HG02588 (cell line): ENCODE results near the gene PLEKHA7.
A peak's percentile ranks its signal among the peaks of the same experiment; 100 is the strongest.

Source experiments
- ATAC-seq: cut with Tn5 transposase; IDR thresholded peaks from one replicate; pipeline ENCODE4 v1.9.1; 2021; ENCODE audit warnings: mild to moderate bottlenecking, moderate library complexity; ENCODE audit not compliant: unreplicated experiment

Gene PLEKHA7

DNA sequence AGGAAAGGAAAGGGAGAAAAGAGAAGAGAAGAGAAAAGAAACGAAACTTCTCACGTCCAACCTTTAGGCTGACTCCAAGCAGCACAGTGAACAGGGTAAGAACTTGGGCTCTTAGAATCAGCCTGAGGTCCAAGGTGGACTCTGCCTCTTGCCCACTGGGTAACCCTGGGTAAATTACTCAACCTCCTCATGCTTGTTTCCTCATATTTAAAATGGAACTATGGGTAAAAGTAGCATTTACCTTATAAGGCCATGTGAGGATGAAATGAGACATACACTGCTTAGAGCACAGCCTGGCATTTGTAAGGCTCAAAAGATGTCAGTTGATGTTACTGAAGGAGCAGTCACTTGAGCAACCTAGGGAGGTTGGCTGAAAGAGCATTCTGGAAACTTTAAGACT is 167.9 kb downstream of the PLEKHA7 start:
- no peak for ATAC-seq

DNA sequence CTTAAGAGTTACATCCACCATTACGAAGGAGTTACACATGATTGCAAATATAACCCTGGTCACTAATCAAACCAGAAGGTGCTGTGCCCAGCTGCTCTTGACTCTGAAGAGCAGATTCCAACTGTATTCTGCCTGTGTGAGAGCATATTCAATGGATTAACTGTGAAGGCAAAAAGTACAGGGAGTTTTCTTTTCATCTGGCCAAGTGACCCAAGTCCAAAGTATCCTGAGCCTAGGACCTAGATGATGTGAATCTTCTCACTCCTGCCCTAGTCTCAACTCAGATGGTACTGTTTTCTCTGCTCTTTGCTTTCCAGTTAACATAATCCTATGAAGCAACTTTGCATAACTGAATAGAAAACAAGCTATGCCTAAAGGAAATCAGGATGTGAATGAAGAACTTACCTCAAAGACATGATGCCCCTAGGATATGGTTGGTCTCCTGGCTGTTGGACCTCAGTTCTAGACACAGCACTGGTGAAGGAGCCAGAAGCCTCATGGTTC is 169.9 kb downstream of the PLEKHA7 start:
- ATAC-seq = no peak

DNA sequence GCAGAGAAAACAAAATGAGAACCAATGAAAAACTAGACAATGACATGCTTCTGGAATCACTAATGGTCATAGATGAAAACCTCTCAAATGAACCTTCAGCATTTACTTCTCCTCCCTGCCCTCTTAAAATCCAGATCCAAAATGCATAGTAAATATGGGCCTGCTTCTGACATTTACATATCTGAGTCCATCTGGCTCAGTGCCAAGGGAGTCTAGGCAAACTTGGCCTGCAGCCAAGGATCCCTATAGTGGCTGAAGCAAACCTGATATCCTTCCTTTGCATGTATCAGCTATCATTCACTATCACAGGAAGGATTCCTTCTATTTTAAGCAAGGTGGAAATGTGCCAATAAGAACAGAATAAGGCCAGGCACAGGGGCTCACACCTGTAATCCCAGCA is 170.9 kb downstream of the PLEKHA7 start:
- ATAC-seq = no peak

DNA sequence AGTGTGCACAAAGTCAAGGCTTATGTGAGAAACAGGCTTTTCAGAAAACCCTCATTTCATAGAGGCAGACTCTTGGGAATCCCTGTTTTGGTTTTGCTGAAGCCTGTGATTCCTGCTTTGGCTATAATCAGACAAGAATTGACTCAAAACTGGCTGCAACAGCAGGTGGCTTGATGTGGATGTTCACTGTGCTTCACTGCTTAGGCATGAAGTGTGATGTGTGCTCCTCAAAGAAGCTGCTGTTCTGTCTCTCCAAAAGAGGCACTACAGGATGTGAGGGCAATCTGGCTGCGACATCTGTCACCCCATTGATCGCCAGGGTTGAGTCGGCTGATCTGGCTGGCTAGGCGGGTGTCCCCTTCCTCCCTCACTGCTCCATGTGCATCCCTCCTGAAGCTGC is 172.2 kb downstream of the PLEKHA7 start:
- peak; percentile 78 for ATAC-seq

DNA sequence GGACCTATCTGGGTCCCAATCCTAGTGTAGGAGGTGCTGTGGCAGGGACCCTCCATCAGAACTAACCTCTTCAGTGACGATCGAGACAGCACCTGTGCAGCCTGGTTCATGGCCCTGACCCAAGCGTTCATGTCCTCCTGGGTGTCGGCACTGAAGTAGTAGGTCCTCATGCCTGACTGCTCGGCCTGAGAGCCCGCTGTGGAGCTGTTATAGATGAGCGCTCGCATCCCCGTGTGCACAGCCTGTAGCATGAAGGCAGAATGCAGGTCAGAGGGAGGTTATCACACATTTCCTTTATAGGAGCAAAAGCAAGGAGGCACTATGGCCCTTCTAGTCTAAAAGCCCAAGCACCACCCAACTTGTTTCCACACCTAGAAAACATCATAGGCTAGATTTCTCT is 172.7 kb downstream of the PLEKHA7 start:
- peak; percentile 18 for ATAC-seq

DNA sequence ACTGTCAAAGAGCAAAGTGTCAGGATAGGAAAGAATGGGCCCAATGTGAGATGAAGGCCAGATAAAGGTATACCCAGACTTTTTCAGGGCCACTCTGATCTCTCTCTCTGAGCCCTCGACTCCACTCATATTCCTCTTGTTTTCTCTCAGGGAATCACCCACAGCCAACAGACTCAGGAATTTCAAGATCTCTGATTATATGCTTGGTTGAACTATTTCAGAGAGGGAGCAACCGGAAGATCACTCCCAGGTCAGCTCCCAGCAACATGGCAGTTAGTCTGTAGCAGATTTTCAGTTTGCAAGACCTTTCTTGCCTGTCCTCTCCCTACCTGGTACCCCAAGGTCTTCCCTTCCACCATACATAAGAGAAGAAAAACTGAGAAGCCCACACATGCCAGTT is 173.3 kb downstream of the PLEKHA7 start:
- no peak for ATAC-seq

DNA sequence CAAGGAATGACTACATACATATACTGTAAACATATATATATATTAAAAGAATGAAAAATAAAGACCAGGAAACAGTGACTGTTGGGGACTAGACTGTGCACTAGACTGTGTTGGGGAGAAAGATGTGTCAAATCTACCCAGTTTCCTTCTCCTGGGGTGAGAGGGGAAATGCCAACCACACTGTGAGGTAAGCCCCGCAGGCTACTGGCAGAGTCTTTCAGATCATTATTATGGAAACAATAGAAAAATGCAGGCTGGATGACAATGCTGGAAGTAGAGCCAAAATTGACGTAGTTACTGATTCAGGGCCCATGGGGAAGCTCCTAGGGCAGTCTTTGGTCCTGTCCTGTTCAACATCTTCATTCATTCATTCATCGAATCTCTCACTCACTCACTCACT is 174.4 kb downstream of the PLEKHA7 start:
- no peak for ATAC-seq

DNA sequence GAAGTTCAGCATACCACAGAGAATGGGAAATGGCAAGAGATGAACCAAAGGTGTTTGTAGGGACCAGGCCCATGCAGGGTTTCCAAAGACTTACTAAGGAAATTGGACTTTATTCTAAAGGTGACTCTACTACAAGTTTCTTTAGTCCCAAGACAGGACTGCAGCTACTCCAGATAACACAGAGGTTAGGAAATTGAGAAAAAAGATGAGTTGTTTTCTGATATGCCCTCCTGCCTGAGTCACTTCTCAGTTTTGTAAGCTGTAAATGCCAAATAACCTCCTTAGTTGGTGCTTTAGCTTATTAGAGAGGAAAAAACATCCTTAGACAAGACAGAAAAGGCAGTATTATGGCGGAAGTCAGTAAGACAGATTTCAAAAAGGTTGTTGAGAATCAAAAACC is 179.8 kb downstream of the PLEKHA7 start:
- ATAC-seq = no peak

DNA sequence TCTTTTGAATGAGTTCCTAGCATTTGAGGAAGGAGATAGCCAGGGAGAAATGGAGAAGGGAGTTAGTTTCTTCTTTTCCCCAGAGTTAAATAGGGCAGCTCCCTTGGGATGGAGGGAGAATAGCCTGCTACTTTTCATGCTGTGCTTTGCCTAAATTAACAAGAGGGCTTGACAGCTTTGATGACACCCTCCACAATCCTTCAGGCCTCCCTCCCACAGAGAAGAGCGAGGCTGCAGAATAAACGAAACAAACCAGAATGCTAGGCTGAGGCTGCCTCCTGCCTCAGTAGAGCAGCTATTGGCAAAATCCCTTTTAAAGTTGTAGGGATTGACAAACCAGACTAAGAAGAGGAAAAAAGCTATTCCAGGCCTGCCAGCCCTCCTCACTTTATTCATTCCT is 181.2 kb downstream of the PLEKHA7 start:
- ATAC-seq = no peak

DNA sequence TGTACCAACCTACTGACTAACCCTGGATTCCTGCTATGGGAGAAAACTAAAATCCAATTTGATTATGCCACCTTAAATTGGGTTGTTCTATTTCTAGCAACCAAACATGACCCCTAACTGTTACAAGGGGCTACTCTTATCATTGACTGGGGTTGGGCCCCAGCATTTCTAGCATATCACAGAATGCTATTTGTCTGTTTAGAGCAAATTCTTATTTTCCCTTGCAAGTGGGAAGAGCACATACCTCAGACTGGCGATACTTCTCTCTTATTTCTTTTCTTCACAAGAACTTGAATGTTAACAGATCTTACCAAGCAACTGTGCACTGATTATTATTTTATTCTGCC is 182.0 kb downstream of the PLEKHA7 start:
- no peak for ATAC-seq

DNA sequence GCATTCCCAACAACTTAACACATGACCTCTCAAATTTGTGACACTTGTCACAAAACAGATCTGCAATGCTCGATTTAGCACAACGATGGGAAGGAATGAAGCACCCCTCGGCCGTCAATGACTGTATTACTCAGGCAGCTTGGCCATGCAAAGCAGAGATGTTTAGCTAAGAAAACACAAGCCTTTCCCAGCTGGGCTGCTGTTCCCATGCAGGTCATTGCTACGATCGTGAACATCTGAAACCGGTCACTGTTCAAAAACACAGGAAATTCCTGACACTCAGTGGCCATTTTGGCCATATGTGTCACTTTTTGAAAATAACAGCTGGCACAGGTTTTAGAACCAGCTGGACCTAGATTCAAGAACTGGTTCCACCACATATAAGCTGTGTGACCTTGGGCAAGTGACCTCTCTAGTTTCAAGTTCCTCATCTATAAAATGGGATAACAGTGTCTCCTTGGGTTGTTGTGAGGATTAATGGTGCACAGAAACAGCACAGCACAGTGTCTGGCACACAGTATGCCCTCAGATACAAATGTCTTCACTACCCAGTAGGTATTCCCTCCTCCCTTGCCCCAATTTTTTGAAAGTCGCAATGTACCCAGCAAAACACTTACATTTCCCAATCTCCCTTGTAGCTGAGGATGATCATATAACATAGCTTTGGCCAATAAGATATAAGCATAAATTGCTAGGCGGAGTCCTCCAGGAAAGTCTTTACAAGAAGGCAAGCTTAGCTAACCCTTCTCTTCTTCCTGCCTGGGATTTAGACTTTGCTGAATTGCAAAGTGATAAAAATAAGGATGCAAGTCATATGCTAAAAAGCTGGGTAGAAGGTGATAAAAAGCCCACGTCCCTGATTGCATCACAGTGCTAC is 182.7 kb downstream of the PLEKHA7 start:
- ATAC-seq = no peak

DNA sequence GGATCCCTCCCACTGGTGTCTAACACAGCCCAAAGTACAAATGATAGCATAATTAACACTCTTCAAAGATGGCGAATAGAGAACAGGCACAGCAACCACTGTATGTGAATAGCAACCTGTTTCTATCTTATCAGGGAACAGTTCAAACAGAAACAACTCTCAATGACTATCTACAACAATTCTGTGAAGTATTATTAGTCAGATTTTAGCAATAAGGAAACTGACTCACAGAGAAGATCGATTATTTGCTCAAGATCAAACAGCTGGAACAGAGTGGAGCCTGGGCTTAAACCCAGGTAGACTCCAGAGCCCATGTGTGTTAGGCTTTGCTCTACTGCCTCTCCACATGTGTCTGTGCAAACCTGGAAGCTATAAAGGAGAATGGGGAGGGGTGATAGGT is 187.1 kb downstream of the PLEKHA7 start:
- no peak for ATAC-seq

DNA sequence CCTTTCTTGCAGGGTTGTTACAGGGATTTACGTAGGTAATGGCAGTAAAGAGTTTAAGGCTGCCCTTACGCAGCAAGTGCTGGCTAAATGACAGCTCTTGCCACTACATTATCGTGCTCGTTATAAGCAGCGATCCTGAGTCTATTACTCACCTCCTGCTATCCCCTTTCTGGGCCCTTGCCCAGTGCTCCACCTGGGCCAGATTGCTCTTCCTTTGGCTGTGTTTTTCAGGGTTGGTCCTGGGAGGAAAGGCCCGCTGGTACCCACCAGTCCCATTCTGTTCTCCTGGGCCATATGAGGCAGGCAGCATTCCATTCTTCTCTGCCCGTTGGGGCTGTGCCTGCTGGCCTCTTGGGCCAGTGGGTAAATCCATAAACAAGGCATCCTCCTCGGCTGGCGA is 188.2 kb downstream of the PLEKHA7 start:
- no peak for ATAC-seq

DNA sequence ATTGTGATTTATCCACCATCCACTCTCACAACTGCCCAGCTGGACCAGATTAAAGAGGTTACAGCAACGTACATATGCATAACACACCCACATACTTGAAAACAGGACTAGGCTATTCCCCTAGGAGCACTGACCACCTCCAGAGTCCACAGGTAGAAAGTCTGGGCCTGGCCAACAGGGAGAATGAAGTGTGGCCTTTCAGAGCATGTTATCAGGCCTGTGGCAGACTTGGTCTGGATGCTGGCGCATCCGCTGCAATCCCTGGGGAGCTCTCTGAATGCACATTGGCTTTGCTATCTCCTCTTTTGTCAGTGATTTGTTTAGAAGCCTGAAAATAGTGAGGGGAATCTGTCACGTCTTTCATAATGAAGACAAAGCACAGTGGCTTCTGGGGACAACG is 189.1 kb downstream of the PLEKHA7 start:
- ATAC-seq = no peak

DNA sequence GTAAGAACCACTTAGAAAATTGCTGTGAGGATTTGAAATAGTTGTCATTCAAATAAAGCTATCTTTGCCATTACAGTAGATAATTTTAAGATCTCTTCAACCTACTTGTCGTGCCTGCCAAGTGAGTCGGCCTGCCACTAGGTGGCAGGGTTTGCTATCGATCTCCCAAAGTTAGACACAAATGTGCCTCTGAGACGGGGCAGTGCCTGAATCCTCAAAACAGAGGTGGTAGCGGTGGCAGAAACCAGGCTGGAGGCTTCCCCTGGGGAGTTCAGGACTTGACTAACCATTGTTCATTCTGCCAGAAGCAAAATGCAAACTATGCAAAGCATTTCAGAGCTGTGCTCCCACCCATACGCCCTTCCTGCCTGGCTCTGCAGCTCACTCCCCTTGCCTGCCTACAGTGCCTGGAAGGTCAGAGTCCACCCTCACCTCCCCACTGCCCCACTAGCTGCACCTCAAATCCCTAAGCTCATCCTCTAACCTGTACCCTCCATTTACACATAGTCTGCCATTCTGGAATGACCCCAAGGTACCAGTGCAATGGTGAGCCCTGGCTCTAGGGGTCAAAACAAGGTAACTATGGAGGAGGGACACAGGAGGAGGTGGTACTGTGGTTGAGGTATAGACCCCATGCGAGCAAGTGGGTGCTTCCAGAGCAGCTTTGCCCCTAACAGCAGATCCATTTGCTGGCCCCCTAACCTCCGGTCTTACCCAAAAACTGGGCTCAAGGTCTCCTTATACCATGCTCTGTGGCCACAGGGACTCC is 193.7 kb downstream of the PLEKHA7 start:
- peak; percentile 89 for ATAC-seq

DNA sequence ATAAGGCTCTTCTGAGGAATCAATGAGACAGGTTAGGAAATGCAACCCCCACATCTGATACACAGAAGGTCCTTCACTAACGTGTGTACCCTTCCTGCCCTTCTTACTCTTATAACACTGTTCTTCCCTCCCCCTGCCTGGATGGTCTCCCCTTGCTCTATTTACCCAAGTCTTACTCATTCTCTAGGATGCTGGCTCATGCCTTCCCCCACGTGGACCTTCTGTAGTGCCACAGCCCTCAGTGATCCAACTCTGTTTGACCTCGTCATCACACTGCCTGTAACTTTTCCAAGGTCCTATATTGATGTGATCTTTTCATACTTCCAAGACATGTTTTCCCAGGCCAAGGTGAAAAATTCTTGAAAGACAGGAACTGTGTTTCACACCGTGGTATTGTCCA is 195.9 kb downstream of the PLEKHA7 start:
- no peak for ATAC-seq

DNA sequence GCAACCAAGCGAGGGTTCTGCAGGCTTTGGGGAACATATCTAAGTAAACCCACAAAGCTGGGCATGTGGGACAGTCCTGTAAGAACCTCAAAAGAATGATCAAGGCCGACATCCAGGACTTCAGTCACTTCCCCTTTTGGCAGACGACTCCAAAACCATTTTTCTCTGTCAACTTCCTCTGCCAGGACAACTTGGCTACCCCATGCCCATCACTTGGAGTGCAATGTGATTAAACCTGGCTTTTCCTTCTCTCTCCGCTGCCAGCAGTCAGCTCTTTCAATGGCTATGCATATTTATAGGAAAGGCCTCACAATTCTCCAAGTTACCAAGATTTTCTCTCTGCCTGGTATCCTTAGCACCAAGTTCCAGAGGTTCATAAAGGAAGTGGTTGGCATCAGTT is 196.9 kb downstream of the PLEKHA7 start:
- no peak for ATAC-seq

DNA sequence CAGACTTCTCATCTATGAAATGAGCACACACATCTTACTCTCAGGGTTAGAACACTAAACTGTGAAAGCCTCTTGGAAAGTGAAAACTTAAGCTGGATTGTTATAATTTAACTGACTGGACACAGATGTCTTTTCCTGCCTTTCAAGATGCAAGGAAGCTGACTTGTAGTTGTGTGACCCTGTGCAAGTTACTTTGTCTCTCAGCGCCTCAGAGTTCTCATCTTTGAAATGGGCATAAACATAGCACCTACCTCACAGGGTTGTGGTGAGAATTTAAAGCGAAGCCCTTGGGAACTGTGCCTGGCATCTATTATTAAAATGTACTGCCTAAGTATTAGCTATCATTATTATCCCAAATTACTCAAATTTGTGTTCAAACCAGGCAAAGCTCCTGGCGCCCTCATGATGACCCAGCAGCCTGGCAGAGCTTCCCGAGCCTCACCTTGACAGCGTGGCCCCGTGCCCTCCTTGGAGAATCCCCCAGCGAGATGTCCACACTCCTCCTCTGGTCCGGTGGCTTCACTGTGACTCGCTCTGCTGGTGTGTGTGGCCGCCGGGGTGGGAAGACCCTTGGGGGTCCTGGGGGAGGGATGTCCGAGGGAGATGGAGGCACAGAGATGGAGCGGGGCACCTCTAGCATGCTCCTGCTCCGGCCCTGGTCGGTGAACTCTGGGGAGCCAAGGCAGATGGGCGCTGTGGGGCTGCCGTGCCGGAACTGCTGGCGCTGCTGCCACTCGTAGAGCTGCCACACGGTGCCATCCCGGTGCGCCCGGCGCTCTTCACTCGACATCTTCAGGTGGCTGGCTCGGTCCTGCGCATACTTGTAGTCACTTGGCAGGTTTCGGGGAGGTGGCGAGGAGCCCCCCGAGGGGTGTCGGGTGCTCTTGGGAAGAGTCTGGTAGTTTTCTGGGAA is 197.6 kb downstream of the PLEKHA7 start:
- no peak for ATAC-seq

DNA sequence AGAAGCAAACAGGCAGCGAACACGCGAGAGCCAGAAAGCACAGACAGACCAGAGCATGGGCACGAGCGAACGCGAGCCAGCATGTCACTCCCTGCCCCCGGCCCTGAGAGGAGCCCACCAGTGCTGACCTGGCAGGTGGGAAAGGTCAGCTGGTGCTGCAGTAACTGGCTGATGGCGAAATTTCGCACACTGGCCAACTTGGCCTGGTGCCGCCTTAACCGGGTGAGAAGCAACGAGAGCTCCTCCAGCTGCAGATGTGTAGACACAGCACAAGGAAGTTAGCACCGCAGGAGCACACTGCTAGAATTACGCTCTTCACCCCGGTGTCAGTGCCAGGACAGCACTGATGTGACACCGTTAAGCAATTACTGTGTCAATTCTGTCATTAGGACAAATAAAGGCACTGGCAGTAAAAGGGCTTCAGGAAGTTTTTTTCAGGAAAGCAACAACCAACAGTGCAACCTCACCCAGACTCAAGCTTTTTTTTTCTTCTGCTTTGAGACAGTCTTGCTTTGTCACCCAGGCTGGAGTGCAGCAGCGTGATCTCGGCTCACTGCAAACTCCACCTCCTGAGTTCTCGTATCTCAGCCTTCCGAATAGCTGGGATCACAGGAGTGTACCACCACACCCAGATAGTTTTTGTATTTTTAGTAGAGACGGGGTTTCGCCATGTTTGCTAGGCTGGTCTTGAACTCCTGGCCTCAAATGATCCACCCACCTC is 199.0 kb downstream of the PLEKHA7 start:
- ATAC-seq = no peak

DNA sequence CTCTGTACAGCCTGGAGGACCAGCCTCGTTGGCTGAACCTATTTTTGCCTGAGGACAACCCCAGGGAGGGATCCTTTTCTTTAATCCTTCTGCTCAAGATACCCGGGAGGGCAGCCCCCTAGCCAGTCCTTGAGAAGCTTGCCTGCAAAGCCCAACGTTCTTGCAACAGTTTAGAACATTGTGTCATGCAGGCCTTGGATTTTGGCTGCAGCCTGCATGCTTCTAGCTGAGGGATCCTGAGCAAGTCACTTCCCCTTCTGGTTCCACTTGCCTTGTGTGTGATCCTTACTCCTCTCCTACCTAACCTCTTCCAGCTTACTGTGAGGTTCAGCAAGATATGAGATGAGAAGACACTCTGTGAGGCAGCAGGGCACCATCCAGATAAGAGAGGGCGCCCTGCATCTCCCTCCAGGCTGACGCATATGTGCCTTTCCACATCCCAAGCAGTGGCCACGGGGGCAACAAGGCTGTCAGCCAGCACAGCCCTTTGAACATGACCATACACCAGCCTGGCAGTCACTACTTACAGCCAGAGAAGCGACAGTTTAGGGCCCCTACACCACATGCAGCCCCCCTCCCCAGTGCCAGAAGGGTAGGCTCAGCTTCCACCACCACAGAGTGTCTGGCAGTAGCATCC is 199.7 kb downstream of the PLEKHA7 start:
- ATAC-seq = no peak
